Spleen (tissue), 11 donors: ENCODE results near the gene EPDR1. TPM values are rescaled to one million over a fixed set of nuclear protein-coding genes. Genes with fewer than 3 reads are reported as not detected.
A peak's percentile ranks its signal among the peaks of the same experiment; 100 is the strongest.

Experiments
- DNase-seq: peaks from one replicate; pipeline ENCODE4 v3.0.0-alpha.2; 2020
- H3K27ac ChIP-seq, 8 donors: fragments of 200-600 bp; sonication (generic) in 7 of 8; 1 replicate in 4 of 8; 2 replicates in 4 of 8; pipeline versions ENCODE4 v1.5.0 to v1.8.0; 2016 to 2021; ENCODE audit warnings: inconsistent platforms in 4 of 8, mild to moderate bottlenecking in 4 of 8, moderate library complexity in 1 of 8
- H3K27me3 ChIP-seq, 7 donors: fragments of 200-600 bp; sonication (generic) in 6 of 7; replicated peaks in 1 of 7; 1 replicate in 4 of 7; 2 replicates in 3 of 7; pipeline versions ENCODE4 v1.5.0 to v1.8.0; 2016 to 2021; ENCODE audit warnings: inconsistent platforms in 3 of 7, mild to moderate bottlenecking in 1 of 7
- H3K36me3 ChIP-seq, 6 donors: fragments of 200-600 bp; sonication (generic) in 5 of 6; 1 replicate in 4 of 6; 2 replicates in 2 of 6; pipeline versions ENCODE4 v1.5.0 to v1.8.0; 2016 to 2021; ENCODE audit warnings: inconsistent platforms in 2 of 6
- H3K4me1 ChIP-seq, 6 donors: fragments of 200-600 bp; sonication (generic) in 5 of 6; 1 replicate in 3 of 6; 2 replicates in 3 of 6; pipeline versions ENCODE4 v1.5.0 to v1.8.0; 2016 to 2021; ENCODE audit warnings: inconsistent platforms in 3 of 6
- H3K4me3 ChIP-seq, 8 donors: fragments of 200-600 bp; sonication (generic) in 7 of 8; 1 replicate in 4 of 8; 2 replicates in 4 of 8; pipeline versions ENCODE4 v1.5.0 to v1.8.0; 2016 to 2021; ENCODE audit warnings: inconsistent platforms in 4 of 8, mild to moderate bottlenecking in 4 of 8, moderate library complexity in 2 of 8
- H3K9me3 ChIP-seq, 8 donors: fragments of 200-600 bp; sonication (generic) in 7 of 8; 1 replicate in 4 of 8; 2 replicates in 4 of 8; pipeline versions ENCODE4 v1.5.0 to v1.8.0; 2016 to 2021; ENCODE audit warnings: inconsistent platforms in 4 of 8
- CTCF ChIP-seq, 11 experiments: fragments of 200-600 bp in 7 of 11; fragments of 450-650 bp in 4 of 11; sonication (generic) in 4 of 11; IDR thresholded peaks in 8 of 11; conservative IDR thresholded peaks in 3 of 11; 1 replicate in 7 of 11; 2 replicates in 4 of 11; pipeline versions ENCODE4 v1.4.0 to v1.8.0; 2016 to 2021; ENCODE audit warnings: antibody characterized with exemption in 11 of 11, inconsistent platforms in 4 of 11, mild to moderate bottlenecking in 1 of 11
- POLR2A ChIP-seq, 3 donors: fragments of 450-650 bp; IDR thresholded peaks; one replicate each; pipeline ENCODE4 v1.5.1; 2017; ENCODE audit warnings: antibody characterized with exemption in 3 of 3, mild to moderate bottlenecking in 1 of 3
- POLR2AphosphoS5 ChIP-seq, 3 donors: sonication (generic); formaldehyde crosslinking; IDR thresholded peaks; one replicate each; pipeline ENCODE4 v1.5.1; 2017; ENCODE audit warnings: antibody characterized with exemption in 3 of 3
- WGBS, 5 donors: extraction: QIAGEN DNeasy Blood & Tissue Kit in 3 of 5; methylation state at CpG; one replicate each; pipeline versions ENCODE4 v1.1.5 to v1.1.7; 2013 to 2018; 5-methylcytosine and 5-hydroxymethylcytosine counted together
- intact Hi-C: fragments of 100-400 bp; cut with DNase I; formaldehyde crosslinking; loops from one replicate; pipeline ENCODE4 v1.15.0; 2023; ENCODE audit warnings: low total_unique reads
- polyA plus RNA-seq, 3 donors: library from polyadenylated mRNA; stranded (reverse); fragments of 200-250 nt; gene quantifications; one replicate each; pipeline ENCODE4 v1.2.1, GENCODE V29; 2013
- total RNA-seq, 7 donors: library from RNA; depleted of rRNA in 3 of 7; stranded (reverse); fragments of >200 nt in 3 of 7; fragmentation: NEBNext Ultra II Directional in 4 of 7; extraction: Animal tissue kit (Norgen Biotek cat#: 25700) in 4 of 7; gene quantifications; one replicate each; pipeline versions ENCODE4 v1.1.0 to v1.2.1, GENCODE V29; 2016 to 2021
- donor health status: healthy with polysubstance abuse.
- donor health status: DM: no; HTN: no; CAD: no; lungs with moderate emphysema.
- donor health status: DM: no; HTN: no; CAD: no.
- donor health status: Bipolar disorder and iron deficiency.
- donor health status: healthy.
- donor health status: DM: no; HTN: no; CAD: no.
- donor health status: DM: yes; HTN: yes; CAD: no.

EPDR1 gene
- total and polyA plus RNA-seq, 10 donors, result 2.3 to 51.5 (median 14.2) TPM

DNA sequence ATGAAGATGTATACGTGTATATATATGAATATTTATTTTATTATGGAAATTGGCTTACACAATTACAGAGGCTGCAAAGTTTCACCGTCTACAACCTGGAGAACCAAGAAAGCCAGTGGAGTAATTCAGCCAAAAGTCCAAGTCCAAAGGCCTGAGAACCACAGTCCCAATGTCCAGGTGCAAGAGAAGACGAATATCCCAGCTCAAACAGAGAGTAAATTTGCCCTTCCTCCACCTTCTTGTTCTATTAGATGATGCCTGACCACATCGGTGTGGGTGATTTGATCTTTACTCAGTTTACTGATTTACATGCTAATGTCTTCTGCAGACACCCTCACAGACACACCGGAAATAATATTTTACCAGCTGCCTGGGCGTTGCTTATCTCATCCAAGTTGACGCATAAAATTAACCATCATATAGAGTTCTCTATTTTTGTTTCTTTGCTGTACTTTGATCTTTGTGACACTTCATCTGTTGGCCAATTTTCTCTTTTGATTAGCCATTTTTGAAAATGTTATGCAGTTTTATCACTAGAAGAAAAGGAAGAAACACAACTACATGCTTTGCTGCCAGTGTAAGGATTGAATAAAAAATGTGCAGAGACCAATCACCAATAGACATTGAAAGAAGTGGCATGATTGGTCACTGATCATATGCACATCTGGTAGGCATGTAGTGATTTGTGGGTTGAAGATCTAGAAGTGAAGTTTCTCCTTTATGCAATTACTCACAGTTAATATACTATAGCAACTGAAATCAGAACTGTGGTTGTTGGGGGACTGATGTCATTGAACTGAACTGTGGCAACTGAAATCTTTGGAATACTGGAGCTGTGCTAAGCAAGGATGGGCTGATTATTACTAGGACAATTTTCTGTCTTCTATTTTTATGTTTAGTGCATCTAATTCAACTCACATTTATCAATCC, 68.5 kb downstream of the EPDR1 start:
- peaks cover 0 to 10% (median 0%) of the 10 kb centered on the region in 6 donors for H3K4me1 ChIP-seq
- no peak for DNase-seq
- intact Hi-C loops, result no loop called here
- peaks cover 0 to 7% (median 0%) of the 10 kb centered on the region in 8 donors for H3K9me3 ChIP-seq
- WGBS, 5 donors, result 83 to 95% (median 89%) methylated on average over 7 of the region's 7 CpGs
- H3K4me3 ChIP-seq, result no peak overlapping the region
- H3K27ac ChIP-seq, result no peak overlapping the region
- no peak for TF ChIP-seq POLR2A (IDR thresholded peaks at IDR 0.05)
- no peak for TF ChIP-seq POLR2AphosphoS5 (IDR thresholded peaks at IDR 0.05)
- TF ChIP-seq CTCF (IDR thresholded peaks at IDR 0.05 in 8 of 11, conservative IDR thresholded peaks at IDR 0.05 in 3 of 11), result no peak
- no peaks in the 10 kb centered on the region for H3K36me3 ChIP-seq
- H3K27me3 ChIP-seq, result no peaks in the 10 kb centered on the region

GRCh38 chr7:37990337-37990736, 69.9 kb downstream of the EPDR1 start:
- no peak overlapping the region for H3K27ac ChIP-seq
- WGBS, 5 donors, result 64 to 86% (median 77%) methylated on average over 3 of the region's 3 CpGs
- intact Hi-C loops, result no loop called here
- no peaks in the 10 kb centered on the region for H3K27me3 ChIP-seq
- peaks cover 0 to 7% (median 0%) of the 10 kb centered on the region in 8 donors for H3K9me3 ChIP-seq
- no peak overlapping the region for H3K4me3 ChIP-seq
- TF ChIP-seq POLR2AphosphoS5 (IDR thresholded peaks at IDR 0.05) (no peak), POLR2A (IDR thresholded peaks at IDR 0.05) (no peak), CTCF (IDR thresholded peaks at IDR 0.05 in 8 of 11, conservative IDR thresholded peaks at IDR 0.05 in 3 of 11) (no peak)
- peaks cover 0 to 10% (median 0%) of the 10 kb centered on the region in 6 donors for H3K4me1 ChIP-seq
- no peaks in the 10 kb centered on the region for H3K36me3 ChIP-seq
- DNase-seq, result no peak

DNA sequence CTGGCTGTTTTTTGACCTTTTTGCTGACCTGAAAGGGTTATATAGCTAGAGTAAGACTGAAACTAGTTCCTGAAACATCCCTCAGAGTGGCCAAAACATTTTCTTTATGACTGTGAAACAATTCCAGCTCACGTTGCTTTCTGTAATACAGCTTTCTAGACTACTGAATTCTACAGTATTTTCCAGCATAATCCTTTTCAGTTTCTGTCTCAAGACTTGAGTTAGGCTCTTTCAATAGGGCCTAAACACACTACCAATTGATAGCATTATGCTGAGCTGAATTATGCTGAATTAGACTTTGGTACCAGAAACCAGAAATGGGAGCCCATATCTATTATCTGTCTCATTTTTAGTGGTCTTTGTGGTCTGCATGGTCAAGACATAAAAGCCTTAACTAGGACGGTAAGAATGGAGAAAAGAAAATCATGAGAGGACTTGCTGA, 72.6 kb downstream of the EPDR1 start:
- no peak overlapping the region for H3K4me3 ChIP-seq
- TF ChIP-seq POLR2AphosphoS5 (IDR thresholded peaks at IDR 0.05) (no peak), POLR2A (IDR thresholded peaks at IDR 0.05) (no peak), CTCF (IDR thresholded peaks at IDR 0.05 in 8 of 11, conservative IDR thresholded peaks at IDR 0.05 in 3 of 11) (no peak)
- DNase-seq, result no peak
- H3K4me1 ChIP-seq, result no peaks in the 10 kb centered on the region
- intact Hi-C loops, result no loop called here
- H3K27ac ChIP-seq, result no peak overlapping the region
- peaks cover 0 to 16% (median 3%) of the 10 kb centered on the region in 8 donors for H3K9me3 ChIP-seq
- no peaks in the 10 kb centered on the region for H3K36me3 ChIP-seq
- no peaks in the 10 kb centered on the region for H3K27me3 ChIP-seq
- WGBS, 5 donors, result 62 to 79% (median 71%) methylated on average over 2 of the region's 2 CpGs

GRCh38 chr7:37999673-38000072, 79.2 kb downstream of the EPDR1 start:
- peaks cover 0 to 10% (median 3%) of the 10 kb centered on the region in 8 donors for H3K9me3 ChIP-seq
- H3K36me3 ChIP-seq, result no peaks in the 10 kb centered on the region
- no peak overlapping the region for H3K4me3 ChIP-seq
- 44 to 77% (median 65%) methylated on average over 3 of the region's 3 CpGs for WGBS, 5 donors
- DNase-seq, result no peak
- peak overlapping the region in 7 of 8 donors; percentile 19 to 61 (median 27) for H3K27ac ChIP-seq
- no peaks in the 10 kb centered on the region for H3K27me3 ChIP-seq
- intact Hi-C loops, result no loop called here
- no peaks in the 10 kb centered on the region for H3K4me1 ChIP-seq
- TF ChIP-seq POLR2AphosphoS5 (IDR thresholded peaks at IDR 0.05), result no peak
- no peak for TF ChIP-seq POLR2A (IDR thresholded peaks at IDR 0.05)
- no peak for TF ChIP-seq CTCF (IDR thresholded peaks at IDR 0.05 in 8 of 11, conservative IDR thresholded peaks at IDR 0.05 in 3 of 11)
